IMR-90 (cell line): Measurements from ENCODE around the gene DNASE1L1.

Experiments
- CEBPB ChIP-seq: IDR thresholded peaks from 2 replicates; pipeline ENCODE4 v1.6.1; 2012; ENCODE audit warnings: low read depth, low read length, improper control_type of control experiment
- FOS ChIP-seq: fragments of 150-350 bp; IDR thresholded peaks from 2 replicates; pipeline ENCODE4 v1.6.1; 2016; ENCODE audit warnings: low read depth, low read length
- MAFK ChIP-seq: IDR thresholded peaks from 2 replicates; pipeline ENCODE4 v1.6.1; 2012; ENCODE audit warnings: low read depth, low read length, improper control_type of control experiment
- MXI1 ChIP-seq: IDR thresholded peaks from 2 replicates; pipeline ENCODE4 v1.6.1; 2012; ENCODE audit warnings: low read depth, mild to moderate bottlenecking, low read length, moderate library complexity, borderline replicate concordance
- NFE2L2 ChIP-seq: fragments of 150-350 bp; IDR thresholded peaks from 2 replicates; pipeline ENCODE4 v1.6.1; 2016; ENCODE audit warnings: low read depth, mild to moderate bottlenecking, low read length
- POLR2A ChIP-seq: IDR thresholded peaks from 2 replicates; pipeline ENCODE4 v1.6.1; 2012; ENCODE audit warnings: mild to moderate bottlenecking, low read depth, low read length
- RAD21 ChIP-seq: IDR thresholded peaks from 2 replicates; pipeline ENCODE4 v1.6.1; 2012; ENCODE audit warnings: low read length, improper control_type of control experiment
- RCOR1 ChIP-seq: IDR thresholded peaks from 2 replicates; pipeline ENCODE4 v1.6.1; 2012; ENCODE audit warnings: mild to moderate bottlenecking, low read length, improper control_type of control experiment; ENCODE audit not compliant: insufficient replicate concordance
- SMC3 ChIP-seq: fragments of 150-350 bp; IDR thresholded peaks from 2 replicates; pipeline ENCODE4 v1.6.1; 2016; ENCODE audit warnings: low read depth, mild to moderate bottlenecking, antibody characterized with exemption, low read length, moderate library complexity
- TF ChIP-seq, protein P1 (sequence below): conservative IDR thresholded peaks from 2 replicates; pipeline ENCODE4 v1.5.1; 2012; ENCODE audit warnings: mild to moderate bottlenecking, low read depth, low read length, improper control_type of control experiment
- TF ChIP-seq, protein P2 (sequence below): fragments of 150-350 bp; IDR thresholded peaks from 2 replicates; pipeline ENCODE4 v1.6.1; 2017; ENCODE audit warnings: mild to moderate bottlenecking, antibody characterized with exemption, low read length, low read depth

DNA sequence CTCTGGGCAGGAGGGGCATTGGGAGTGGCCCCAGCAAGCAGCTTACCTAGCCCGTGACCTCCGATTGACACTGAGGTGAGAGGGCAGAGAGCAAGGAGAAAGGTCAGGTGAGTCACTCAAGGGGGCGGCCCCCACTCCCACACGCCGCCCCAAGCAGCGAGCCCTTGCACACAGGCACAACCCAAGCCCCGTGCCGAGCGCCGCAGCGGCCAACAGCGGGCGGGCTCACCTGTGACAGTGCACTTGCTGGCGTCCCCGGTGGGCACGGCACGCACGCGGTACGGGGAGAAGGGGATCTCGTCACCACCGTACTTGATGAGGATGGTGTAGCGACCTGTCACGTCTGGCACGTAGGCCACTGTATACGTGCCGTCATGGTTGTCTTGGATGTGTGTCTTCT, 51.8 kb downstream of the DNASE1L1 start:
- TF ChIP-seq, protein P1, sequence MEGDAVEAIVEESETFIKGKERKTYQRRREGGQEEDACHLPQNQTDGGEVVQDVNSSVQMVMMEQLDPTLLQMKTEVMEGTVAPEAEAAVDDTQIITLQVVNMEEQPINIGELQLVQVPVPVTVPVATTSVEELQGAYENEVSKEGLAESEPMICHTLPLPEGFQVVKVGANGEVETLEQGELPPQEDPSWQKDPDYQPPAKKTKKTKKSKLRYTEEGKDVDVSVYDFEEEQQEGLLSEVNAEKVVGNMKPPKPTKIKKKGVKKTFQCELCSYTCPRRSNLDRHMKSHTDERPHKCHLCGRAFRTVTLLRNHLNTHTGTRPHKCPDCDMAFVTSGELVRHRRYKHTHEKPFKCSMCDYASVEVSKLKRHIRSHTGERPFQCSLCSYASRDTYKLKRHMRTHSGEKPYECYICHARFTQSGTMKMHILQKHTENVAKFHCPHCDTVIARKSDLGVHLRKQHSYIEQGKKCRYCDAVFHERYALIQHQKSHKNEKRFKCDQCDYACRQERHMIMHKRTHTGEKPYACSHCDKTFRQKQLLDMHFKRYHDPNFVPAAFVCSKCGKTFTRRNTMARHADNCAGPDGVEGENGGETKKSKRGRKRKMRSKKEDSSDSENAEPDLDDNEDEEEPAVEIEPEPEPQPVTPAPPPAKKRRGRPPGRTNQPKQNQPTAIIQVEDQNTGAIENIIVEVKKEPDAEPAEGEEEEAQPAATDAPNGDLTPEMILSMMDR, result no peak
- TF ChIP-seq POLR2A (no peak), RAD21 (no peak), FOS (no peak), NFE2L2 (no peak), SMC3 (no peak), MAFK (no peak), CEBPB (no peak), RCOR1 (no peak), MXI1 (no peak)
- TF ChIP-seq, protein P2, sequence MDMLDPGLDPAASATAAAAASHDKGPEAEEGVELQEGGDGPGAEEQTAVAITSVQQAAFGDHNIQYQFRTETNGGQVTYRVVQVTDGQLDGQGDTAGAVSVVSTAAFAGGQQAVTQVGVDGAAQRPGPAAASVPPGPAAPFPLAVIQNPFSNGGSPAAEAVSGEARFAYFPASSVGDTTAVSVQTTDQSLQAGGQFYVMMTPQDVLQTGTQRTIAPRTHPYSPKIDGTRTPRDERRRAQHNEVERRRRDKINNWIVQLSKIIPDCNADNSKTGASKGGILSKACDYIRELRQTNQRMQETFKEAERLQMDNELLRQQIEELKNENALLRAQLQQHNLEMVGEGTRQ, result no peak
